Measurements from ENCODE around the gene SDK1. TPM values are rescaled to one million over a fixed set of nuclear protein-coding genes. Genes with fewer than 3 reads are reported as not detected.

SDK1 gene
- total RNA-seq, 1 donor from 2014 or later, result 10.9 TPM

DNA sequence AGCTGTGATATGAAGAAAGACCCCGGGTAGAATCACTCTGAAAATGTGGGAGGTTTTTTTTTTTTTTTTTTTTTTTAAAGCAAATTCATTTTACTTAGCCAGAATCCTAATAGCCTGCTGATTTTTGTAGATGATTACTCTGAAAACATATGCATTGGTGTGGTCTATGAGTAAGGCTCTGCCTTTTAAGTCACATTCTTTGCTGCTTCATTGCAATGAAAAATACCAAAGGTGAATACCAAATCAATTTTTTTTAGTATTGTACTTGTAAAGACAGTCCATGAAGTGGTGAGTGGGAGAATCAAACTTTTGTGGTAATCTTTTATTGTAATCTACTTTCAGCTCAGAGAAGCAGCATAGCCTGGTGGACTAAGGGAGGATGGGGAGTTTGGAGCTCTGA lies 130.3 kb downstream of the SDK1 start:
- Mint-ChIP-seq H3K27ac (ENCODE audit: unreplicated experiment) (no peak overlapping the region), H3K9me3 (ENCODE audit: low read depth) (no peaks in the 10 kb centered on the region), H3K4me1 (ENCODE audit: low read depth) (peaks cover 38% of the 10 kb centered on the region), H3K36me3 (ENCODE audit: low read depth) (no peaks in the 10 kb centered on the region), H3K4me3 (ENCODE audit: unreplicated experiment) (no peak overlapping the region), H3K27me3 (ENCODE audit: low read depth) (no peaks in the 10 kb centered on the region)
- DNase-seq (ENCODE audit: low spot score), result no peak
- TF ChIP-seq, protein P1, sequence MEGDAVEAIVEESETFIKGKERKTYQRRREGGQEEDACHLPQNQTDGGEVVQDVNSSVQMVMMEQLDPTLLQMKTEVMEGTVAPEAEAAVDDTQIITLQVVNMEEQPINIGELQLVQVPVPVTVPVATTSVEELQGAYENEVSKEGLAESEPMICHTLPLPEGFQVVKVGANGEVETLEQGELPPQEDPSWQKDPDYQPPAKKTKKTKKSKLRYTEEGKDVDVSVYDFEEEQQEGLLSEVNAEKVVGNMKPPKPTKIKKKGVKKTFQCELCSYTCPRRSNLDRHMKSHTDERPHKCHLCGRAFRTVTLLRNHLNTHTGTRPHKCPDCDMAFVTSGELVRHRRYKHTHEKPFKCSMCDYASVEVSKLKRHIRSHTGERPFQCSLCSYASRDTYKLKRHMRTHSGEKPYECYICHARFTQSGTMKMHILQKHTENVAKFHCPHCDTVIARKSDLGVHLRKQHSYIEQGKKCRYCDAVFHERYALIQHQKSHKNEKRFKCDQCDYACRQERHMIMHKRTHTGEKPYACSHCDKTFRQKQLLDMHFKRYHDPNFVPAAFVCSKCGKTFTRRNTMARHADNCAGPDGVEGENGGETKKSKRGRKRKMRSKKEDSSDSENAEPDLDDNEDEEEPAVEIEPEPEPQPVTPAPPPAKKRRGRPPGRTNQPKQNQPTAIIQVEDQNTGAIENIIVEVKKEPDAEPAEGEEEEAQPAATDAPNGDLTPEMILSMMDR (IDR thresholded peaks at IDR 0.05), result no peak

DNA sequence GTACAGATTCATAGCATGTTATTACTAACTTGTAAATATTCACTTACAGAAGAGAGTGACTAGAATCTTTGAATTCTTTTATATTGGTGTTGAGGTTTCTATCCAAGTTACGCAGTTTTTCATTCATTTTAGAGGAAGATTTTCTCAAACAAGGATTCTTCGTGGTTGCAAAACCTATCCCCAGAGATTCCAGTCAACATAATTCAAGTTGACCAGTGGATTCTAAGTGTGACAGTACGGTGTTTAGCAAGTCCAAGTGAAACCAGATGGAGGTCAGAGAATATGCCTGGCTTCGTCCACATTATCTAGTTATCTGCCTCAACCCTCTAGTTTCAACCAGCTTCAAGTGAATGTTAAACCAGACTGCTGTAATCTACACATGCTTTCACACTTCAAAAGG lies 131.9 kb downstream of the SDK1 start:
- H3K27me3 Mint-ChIP-seq (ENCODE audit: low read depth), result no peaks in the 10 kb centered on the region
- H3K27ac Mint-ChIP-seq (ENCODE audit: unreplicated experiment), result no peak overlapping the region
- no peak overlapping the region for H3K4me3 Mint-ChIP-seq (ENCODE audit: unreplicated experiment)
- H3K4me1 Mint-ChIP-seq (ENCODE audit: low read depth), result peaks cover 53% of the 10 kb centered on the region
- no peak for DNase-seq (ENCODE audit: low spot score)
- no peaks in the 10 kb centered on the region for H3K9me3 Mint-ChIP-seq (ENCODE audit: low read depth)
- TF ChIP-seq, protein P1 (IDR thresholded peaks at IDR 0.05), result no peak
- no peaks in the 10 kb centered on the region for H3K36me3 Mint-ChIP-seq (ENCODE audit: low read depth)

DNA sequence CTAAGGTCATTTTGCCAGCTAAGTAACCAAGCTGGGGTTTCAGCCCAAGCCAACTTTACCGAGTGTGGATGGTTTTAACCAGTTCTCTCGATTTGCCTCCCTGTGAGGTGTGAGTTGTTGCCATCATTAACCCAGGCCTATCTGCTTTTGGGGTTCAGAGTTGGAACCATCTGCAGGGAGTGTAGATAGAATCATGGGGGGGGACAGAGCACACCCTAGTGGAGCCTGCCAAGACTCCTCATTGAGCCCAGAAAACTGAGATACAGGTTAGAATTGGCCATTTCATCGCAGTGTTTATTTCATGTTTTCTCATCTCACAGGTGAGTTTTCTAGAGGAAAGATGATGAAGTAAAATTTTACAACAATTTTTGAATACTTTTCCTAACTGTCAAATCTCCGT lies 133.6 kb downstream of the SDK1 start:
- no peaks in the 10 kb centered on the region for H3K9me3 Mint-ChIP-seq (ENCODE audit: low read depth)
- H3K4me3 Mint-ChIP-seq (ENCODE audit: unreplicated experiment), result no peak overlapping the region
- no peak for DNase-seq (ENCODE audit: low spot score)
- H3K27me3 Mint-ChIP-seq (ENCODE audit: low read depth), result no peaks in the 10 kb centered on the region
- no peaks in the 10 kb centered on the region for H3K36me3 Mint-ChIP-seq (ENCODE audit: low read depth)
- H3K4me1 Mint-ChIP-seq (ENCODE audit: low read depth), result peaks cover 70% of the 10 kb centered on the region
- H3K27ac Mint-ChIP-seq (ENCODE audit: unreplicated experiment), result no peak overlapping the region
- TF ChIP-seq, protein P1 (IDR thresholded peaks at IDR 0.05), result no peak

DNA sequence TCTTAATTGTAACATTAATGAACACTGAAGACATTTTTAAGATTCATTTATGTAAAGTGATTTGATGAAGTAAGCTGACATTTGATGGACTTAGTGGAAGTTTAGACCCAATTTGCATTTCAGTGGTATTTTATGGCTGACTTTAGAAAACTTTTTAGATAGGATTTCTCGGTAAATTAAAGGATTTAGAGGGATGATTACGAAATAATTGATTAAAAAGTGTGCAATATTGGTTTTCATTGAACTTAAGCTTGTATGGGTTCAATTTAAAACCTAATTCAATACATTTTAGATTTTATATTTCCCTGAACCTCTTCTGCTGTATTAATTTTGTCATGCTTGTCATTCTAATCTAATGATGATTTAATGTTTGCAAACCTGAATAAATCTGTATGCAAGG lies 135.1 kb downstream of the SDK1 start:
- Mint-ChIP-seq H3K4me1 (ENCODE audit: low read depth) (peaks cover 67% of the 10 kb centered on the region), H3K36me3 (ENCODE audit: low read depth) (no peaks in the 10 kb centered on the region), H3K27ac (ENCODE audit: unreplicated experiment) (peak overlapping the region; percentile 4), H3K9me3 (ENCODE audit: low read depth) (no peaks in the 10 kb centered on the region), H3K4me3 (ENCODE audit: unreplicated experiment) (no peak overlapping the region), H3K27me3 (ENCODE audit: low read depth) (no peaks in the 10 kb centered on the region)
- TF ChIP-seq, protein P1 (IDR thresholded peaks at IDR 0.05), result no peak
- no peak for DNase-seq (ENCODE audit: low spot score)

DNA sequence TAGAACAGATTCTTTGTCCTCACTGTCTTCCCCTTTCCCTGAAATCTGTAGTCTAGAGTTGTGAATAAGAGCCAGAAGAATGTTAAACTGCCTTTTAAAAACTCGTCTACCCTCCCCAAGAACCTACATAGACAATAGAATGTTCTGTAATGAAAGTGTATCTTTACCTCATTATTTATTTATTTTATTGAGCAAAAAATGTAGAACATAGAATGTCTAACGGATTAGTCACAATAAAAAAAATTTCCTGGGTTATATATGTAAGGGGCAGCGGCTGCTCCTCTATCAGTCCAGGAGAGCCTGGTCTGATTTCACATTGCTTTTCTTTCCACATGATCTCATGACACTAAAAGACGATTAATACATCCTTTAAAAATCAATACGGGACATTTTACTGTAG lies 135.7 kb downstream of the SDK1 start:
- DNase-seq (ENCODE audit: low spot score), result no peak
- H3K4me3 Mint-ChIP-seq (ENCODE audit: unreplicated experiment), result peak overlapping the region; percentile 42
- peaks cover 62% of the 10 kb centered on the region for H3K4me1 Mint-ChIP-seq (ENCODE audit: low read depth)
- TF ChIP-seq, protein P1 (IDR thresholded peaks at IDR 0.05), result no peak
- H3K9me3 Mint-ChIP-seq (ENCODE audit: low read depth), result no peaks in the 10 kb centered on the region
- H3K27ac Mint-ChIP-seq (ENCODE audit: unreplicated experiment), result peak overlapping the region; percentile 86
- no peaks in the 10 kb centered on the region for H3K27me3 Mint-ChIP-seq (ENCODE audit: low read depth)
- no peaks in the 10 kb centered on the region for H3K36me3 Mint-ChIP-seq (ENCODE audit: low read depth)

All from chondrocyte (in vitro differentiated cells).